Heart left ventricle (tissue), 13 donors: ENCODE results near the gene SNX6.

ENCODE experiments used
- CTCF ChIP-seq, 12 donors: fragments of 200-600 bp; sonication (generic) in 4 of 12; IDR thresholded peaks; one replicate each; pipeline versions ENCODE4 v1.5.0 to v1.8.0; 2018 to 2022; ENCODE audit warnings: antibody characterized with exemption in 12 of 12, mild to moderate bottlenecking in 5 of 12
- POLR2A ChIP-seq, 2 donors: fragments of 450-650 bp; IDR thresholded peaks; one replicate each; pipeline ENCODE4 v1.6.1; 2017; ENCODE audit warnings: antibody characterized with exemption in 2 of 2, mild to moderate bottlenecking in 2 of 2, moderate library complexity in 2 of 2
- donor health status: ischemic (EF 13 %, LVEDD 7.1; RV severe dilation, severe dysfunction).
- donor health status: DM: no; HTN: yes; CAD: no.
- donor health status: DM: no; HTN: no; CAD: no.
- donor health status: ischemic (EF 25% LVEDD 6.9; RV normal size, moderate dysfunction).
- donor health status: ischemic (EF 25% LVEDD 5.7; RV mildly dilated, moderate dysfunction).
- donor health status: ischemic (EF 35%, LVEDD 5.7; RV mildly dilated, moderate dysfunction).
- donor health status: nonischemic (EF 11% LVEDD 7.7; RV severe dilation, severe dysfunction).
- donor health status: DM: yes; HTN: yes; CAD: no.
- donor health status: PGD.
- donor health status: ischemic (EF 29% LVEDD 5.4; RV normal size, mild dysfunction).
- donor health status: nonischemic (EF 23%, LVEDD 6.1; RV moderate dilation, normal function).

GRCh38 chr14:34616360-34616759 lies 13.6 kb downstream of the SNX6 start:
- TF ChIP-seq CTCF (IDR thresholded peaks at IDR 0.05) (no peak), POLR2A (IDR thresholded peaks at IDR 0.05) (no peak)
